Right cardiac atrium (tissue), 5 donors: ENCODE results near the gene CHST11. TPM values are rescaled to one million over a fixed set of nuclear protein-coding genes. Genes with fewer than 3 reads are reported as not detected.

ENCODE experiments used
- ATAC-seq, 2 donors: fragments of 200-7000 bp; cut with Tn5 transposase; one replicate each; pipeline versions ENCODE4 v1.8.0 to v1.9.1; 2020; ENCODE audit warnings: moderate library complexity in 2 of 2, mild to moderate bottlenecking in 1 of 2
- DNase-seq, 3 donors: peaks; one replicate each; pipeline ENCODE4 v3.0.0-alpha.2; 2020
- H3K27ac ChIP-seq: one replicate; pipeline ENCODE4 v1.5.1; 2013; ENCODE audit warnings: mild to moderate bottlenecking, low read length, control low read depth, moderate library complexity
- H3K27me3 ChIP-seq: one replicate; pipeline ENCODE4 v1.6.1; 2013; ENCODE audit not compliant: control insufficient read depth, insufficient read depth
- H3K4me1 ChIP-seq: one replicate; pipeline ENCODE4 v1.6.1; 2013; ENCODE audit warnings: low read length; ENCODE audit not compliant: control insufficient read depth, insufficient read depth
- H3K4me3 ChIP-seq: one replicate; pipeline ENCODE4 v1.5.1; 2013; ENCODE audit warnings: low read length, control low read depth
- H3K9me3 ChIP-seq: one replicate; pipeline ENCODE4 v1.6.1; 2013; ENCODE audit warnings: low read length; ENCODE audit not compliant: control insufficient read depth
- WGBS: extraction: QIAGEN DNeasy Blood & Tissue Kit; methylation state at CpG from one replicate; pipeline ENCODE4 v1.1.7; 2013; 5-methylcytosine and 5-hydroxymethylcytosine counted together
- intact Hi-C, 4 donors: fragments of 100-400 bp; cut with DNase I; formaldehyde crosslinking; loops; one replicate each; pipeline versions ENCODE4 v1.11.0 to v1.14.0; 2022 to 2023
- polyA plus RNA-seq: library from polyadenylated mRNA; stranded (reverse); fragments of 200-250 nt; gene quantifications from one replicate; pipeline ENCODE4 v1.2.3, GENCODE V29; 2013
- total RNA-seq, 4 donors: library from RNA; stranded (reverse); fragmentation: NEBNext Ultra II Directional; extraction: Animal tissue kit (Norgen Biotek cat#: 25700); gene quantifications; one replicate each; pipeline ENCODE4 v1.2.1, GENCODE V29; 2021
- donor health status: healthy with polysubstance abuse.
- donor health status: DM: no; HTN: yes; CAD: no.
- donor health status: DM: no; HTN: no; CAD: no.
- donor health status: DM: no; HTN: yes; CAD: no; lungs with severe emphysema.
- donor health status: DM: yes; HTN: yes; CAD: no.

Gene CHST11
- total and polyA plus RNA-seq, 5 donors: 3.1 to 11.8 (median 9.9) TPM

DNA sequence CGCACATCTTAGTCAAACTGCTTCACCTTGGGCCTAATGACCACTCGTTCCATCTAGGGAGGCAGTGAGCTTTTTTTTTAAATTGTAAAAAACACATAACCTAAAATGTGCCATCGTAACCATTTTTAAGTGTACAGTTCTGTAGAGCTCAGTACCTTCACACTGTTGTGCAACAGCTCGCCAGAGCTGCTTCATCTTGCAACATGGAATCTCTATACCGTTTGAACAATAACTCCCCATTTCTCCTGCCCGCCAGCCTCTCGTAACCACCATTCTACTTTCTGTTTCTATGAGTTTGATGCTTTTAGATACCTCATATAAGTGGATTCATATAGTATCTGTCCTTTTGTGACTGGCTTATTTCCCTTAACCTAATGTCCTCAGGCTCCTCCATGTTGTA, 196.2 kb downstream of the CHST11 start:
- DNase-seq (no peak), ATAC-seq (no peak)
- Histone ChIP-seq H3K27ac (no peak overlapping the region), H3K4me3 (no peak overlapping the region), H3K9me3 (no peaks in the 10 kb centered on the region), H3K4me1 (no peaks in the 10 kb centered on the region), H3K27me3 (no peaks in the 10 kb centered on the region)
- intact Hi-C loops: no loop called here
- 75% methylated on average over 7 of the region's 7 CpGs for WGBS

DNA sequence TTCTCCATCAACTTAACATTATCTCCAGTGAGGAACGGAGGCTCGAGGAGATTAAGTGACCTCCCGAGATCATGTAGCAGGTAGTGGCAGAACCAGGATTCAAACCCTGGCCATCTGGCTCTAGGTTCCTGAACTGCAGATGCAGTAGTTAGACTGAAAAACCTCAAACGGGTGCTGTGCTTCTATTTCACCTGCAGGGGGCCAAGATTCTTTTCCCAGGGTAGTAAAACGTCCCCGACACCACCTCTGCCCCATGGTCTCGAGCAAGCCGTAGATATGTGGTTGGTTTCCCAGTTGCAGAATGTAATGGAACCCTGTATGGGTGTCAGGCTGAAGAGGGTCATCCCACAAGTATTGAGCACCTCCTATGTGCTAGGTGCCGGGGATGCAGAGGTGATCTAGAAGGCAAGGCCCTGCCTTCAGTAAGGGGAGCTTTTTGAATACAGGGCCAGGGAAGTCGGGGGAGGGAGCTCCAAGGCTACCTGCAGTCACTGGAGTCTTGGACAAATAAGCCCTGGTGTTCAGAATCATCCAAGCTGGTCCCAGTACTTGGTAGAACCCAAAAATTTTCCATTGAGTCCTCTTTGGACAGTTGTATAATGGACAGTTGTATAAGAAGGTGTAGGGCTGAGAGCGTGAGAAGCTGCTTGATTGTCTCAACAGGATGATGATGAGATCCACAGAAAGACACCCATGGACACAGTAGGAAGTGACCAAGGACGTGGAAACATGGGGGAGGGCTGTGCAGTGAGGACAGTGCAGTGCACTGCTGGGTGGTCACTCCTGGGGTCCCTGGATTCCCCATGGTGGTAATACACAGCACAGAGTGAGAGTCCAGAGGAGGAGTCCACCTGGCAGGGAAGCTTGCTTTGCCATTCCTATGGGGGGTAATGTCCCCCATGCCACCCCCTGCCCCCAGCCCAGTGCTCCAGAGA, 197.2 kb downstream of the CHST11 start:
- 88% methylated on average over 12 of the region's 12 CpGs for WGBS
- H3K27ac ChIP-seq: no peak overlapping the region
- H3K9me3 ChIP-seq: no peaks in the 10 kb centered on the region
- intact Hi-C loops: loop anchor here in 1 of 4 donors (2.0 kb wide), 1 partner anchor 43 kb away; no protein-coding TSS in a partner anchor
- no peak overlapping the region for H3K4me3 ChIP-seq
- no peaks in the 10 kb centered on the region for H3K27me3 ChIP-seq
- ATAC-seq (no peak), DNase-seq (no peak)
- no peaks in the 10 kb centered on the region for H3K4me1 ChIP-seq

DNA sequence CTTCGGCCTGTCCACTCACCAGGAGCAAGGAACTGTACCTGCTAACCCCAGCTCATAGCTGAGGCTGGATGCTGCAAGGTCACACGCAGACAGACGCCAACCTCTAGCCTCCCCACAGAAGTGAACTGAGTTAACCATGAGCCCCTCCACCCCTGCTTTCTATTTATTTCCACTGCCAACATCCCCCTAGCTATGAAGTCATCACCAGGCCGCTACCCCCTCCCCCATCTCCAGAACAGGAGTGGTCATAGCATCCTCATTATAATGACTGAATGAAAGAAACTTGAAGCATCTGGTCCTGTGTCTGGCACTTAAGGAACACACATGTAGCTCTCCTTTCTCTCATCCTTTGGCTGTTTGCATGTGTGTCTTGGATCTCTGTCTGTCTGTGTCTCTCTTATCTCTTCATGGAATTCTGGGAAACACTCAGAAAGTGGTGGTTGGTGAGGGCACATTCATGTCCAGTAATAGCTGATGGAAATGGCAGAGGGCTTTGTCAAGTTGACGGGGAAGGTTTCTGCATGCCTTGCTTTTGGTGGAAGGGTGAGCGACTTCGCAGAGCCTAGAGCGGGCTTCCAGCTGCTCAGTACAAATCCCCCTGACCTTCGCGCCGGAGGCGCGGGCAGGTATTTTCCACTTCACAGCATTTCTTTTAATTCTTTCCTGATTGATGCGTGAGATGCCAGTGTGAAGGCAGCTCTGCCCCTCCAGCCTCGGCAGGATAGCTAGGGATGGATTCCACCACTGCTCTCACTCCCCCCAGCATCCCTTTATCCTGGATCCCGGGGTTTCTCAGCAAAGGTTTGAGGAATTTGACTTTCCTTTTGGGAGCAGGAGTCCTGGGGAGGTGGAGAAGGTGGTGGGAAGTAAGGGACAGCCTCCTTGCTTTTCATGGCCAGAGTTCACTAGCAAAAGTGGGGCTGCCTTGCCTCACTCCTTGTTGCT, 198.2 kb downstream of the CHST11 start:
- intact Hi-C loops: loop anchor here in 1 of 4 donors (2.0 kb wide), 1 partner anchor 42 kb away; no protein-coding TSS in a partner anchor
- Histone ChIP-seq H3K4me3 (no peak overlapping the region), H3K9me3 (no peaks in the 10 kb centered on the region), H3K27me3 (no peaks in the 10 kb centered on the region), H3K4me1 (no peaks in the 10 kb centered on the region), H3K27ac (no peak overlapping the region)
- DNase-seq: no peak
- no peak for ATAC-seq
- 89% methylated on average over 16 of the region's 16 CpGs for WGBS

DNA sequence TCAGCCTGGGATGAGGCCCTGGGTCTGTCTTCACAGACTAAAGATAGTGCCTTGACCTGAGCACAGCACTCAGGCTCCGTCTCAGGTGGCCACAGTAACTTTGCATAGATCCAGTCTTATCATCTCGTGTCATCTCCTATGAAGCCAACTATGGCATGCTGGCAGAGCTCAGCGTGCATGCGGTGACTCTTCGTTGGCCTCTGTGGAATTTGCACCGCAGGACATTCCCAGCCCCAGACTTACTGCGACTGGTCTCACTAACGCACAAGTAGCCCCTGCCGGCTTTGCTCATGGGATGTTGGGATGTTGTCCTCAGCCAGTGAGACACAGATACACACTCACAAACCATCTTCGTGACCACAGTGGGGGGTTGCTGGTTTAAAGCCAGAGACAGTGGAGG, 199.6 kb downstream of the CHST11 start:
- Histone ChIP-seq H3K27ac (no peak overlapping the region), H3K4me1 (no peaks in the 10 kb centered on the region), H3K4me3 (no peak overlapping the region), H3K27me3 (no peaks in the 10 kb centered on the region), H3K9me3 (no peaks in the 10 kb centered on the region)
- ATAC-seq (no peak), DNase-seq (no peak)
- intact Hi-C loops: no loop called here
- 79% methylated on average over 10 of the region's 10 CpGs for WGBS

DNA sequence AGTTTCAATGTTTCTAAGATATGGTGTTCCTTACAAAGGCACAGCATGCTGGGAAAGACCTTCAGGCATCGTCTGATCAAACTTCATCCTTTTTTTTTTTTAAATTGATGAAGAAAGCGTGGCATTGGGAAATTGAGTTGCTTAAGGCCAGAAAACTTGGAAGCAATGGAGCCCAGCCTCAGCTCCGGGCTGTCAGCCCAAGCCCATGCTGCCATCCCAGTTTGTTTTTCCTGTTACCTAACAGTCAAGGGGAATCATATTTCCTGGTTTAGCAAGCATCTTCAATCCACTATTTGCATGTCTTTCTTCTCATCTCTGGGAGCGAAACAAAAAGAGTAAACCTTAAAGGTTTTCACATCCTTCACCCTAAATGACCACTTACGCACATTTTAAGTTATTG, 200.2 kb downstream of the CHST11 start:
- Histone ChIP-seq H3K4me3 (no peak overlapping the region), H3K9me3 (no peaks in the 10 kb centered on the region), H3K27ac (no peak overlapping the region), H3K27me3 (no peaks in the 10 kb centered on the region), H3K4me1 (no peaks in the 10 kb centered on the region)
- intact Hi-C loops: no loop called here
- ATAC-seq: peak; percentile 15 to 32
- 72% methylated on average over 5 of the region's 5 CpGs for WGBS
- peak in 2 of 3 donors; percentile 33 to 72 for DNase-seq

DNA sequence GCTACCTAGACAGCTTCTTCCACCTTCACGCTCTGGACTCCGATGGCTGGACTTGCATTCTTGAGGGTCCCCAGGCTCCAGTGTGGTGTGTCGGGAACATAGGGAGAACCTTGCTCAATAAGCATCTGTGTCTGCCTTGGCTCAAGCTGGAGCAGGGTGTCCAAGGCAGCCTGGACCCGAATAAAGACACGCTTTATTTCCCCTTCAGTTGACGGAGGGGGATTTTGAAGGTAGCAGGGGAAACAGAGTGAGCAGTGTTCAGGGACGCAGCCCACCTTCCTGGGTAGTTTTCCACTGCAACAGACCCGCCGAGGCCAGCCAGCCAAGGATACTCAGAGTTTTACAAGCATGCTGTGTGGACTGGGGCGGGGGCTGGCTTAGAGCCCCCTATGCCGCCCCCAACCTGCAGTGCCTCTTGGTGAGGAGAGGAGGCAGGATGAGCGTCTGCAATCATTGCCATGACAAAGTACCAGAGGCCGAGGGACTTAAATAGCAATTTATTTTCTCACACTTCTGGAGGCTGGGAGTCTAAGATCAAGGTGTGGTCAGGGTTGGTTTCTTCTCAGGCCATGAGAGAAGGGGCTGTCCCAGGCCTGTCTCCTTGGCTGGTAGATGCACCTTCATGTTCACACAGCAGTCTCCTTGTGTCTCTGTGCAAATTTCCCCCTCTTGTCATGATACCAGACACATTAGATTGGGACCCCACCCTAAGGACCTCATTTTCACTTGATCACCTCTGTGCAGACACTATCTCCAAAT, 201.2 kb downstream of the CHST11 start:
- Histone ChIP-seq H3K27me3 (no peaks in the 10 kb centered on the region), H3K4me3 (no peak overlapping the region), H3K27ac (no peak overlapping the region), H3K9me3 (no peaks in the 10 kb centered on the region), H3K4me1 (no peaks in the 10 kb centered on the region)
- 81% methylated on average over 13 of the region's 13 CpGs for WGBS
- no peak for ATAC-seq
- no peak for DNase-seq
- intact Hi-C loops: no loop called here

DNA sequence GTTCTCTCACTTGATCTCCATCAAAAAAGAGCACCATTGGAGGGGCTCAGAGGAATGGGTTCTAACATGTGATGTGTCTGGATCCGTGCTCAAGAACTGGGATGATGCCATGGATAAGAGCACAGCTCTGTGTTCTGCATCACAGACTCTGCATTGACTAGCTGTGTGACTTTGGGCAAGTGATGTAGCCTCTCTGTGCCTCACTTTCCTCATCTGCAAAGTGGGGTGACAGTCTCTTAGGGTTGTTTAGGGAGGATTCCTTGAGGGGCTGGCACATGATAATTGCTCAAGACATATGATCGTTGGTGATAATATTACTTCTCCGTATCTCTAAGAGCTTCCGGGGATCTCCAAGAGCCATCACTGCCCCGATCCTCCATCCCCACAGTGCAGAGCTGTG, 202.3 kb downstream of the CHST11 start:
- DNase-seq: no peak
- no peak overlapping the region for H3K4me3 ChIP-seq
- no peaks in the 10 kb centered on the region for H3K4me1 ChIP-seq
- H3K27ac ChIP-seq: no peak overlapping the region
- H3K9me3 ChIP-seq: no peaks in the 10 kb centered on the region
- no peaks in the 10 kb centered on the region for H3K27me3 ChIP-seq
- WGBS: 97% methylated on average over 5 of the region's 5 CpGs
- intact Hi-C loops: no loop called here
- no peak for ATAC-seq

DNA sequence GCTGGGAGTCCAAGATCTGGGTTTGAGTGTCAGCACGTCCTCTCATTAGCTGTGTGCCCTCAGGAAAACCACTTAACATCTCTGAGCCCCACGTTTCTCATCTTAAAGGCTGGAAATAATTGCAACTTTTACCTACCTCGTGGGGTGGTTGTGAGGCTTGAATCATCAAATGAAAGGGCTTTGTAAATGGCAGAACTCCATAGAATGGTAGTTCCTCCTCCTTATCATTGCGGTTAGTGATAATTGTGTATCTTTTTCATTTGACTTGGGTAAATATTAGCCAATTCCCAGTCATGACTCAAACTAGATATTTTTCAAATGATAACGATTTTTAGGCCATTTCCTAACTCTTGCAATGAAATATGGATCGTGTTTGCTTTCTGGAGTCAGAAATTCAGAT, 205.5 kb downstream of the CHST11 start:
- intact Hi-C loops: no loop called here

DNA sequence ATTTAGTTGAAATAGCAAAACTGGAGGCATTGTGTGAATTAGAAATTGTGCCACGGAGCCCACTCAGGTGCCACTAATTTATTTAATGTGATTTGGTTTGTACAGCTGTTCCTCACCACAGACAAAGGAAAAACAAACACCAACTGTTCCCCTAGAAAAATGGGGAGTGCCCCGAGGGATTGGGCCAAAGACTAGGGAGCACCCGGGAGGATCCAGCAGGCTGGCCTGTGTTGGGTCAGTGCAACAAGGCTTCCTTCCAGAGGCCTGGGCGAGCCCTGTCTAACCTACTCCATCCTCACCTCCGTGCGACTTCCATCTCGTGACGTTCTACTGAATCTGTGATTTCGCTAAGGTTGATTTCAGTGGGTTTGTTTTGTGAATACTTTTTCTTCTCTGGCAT, 206.2 kb downstream of the CHST11 start:
- H3K9me3 ChIP-seq: no peaks in the 10 kb centered on the region
- 95% methylated on average over 9 of the region's 9 CpGs for WGBS
- no peaks in the 10 kb centered on the region for H3K27me3 ChIP-seq
- no peak for DNase-seq
- peaks cover 3% of the 10 kb centered on the region for H3K4me1 ChIP-seq
- intact Hi-C loops: no loop called here
- H3K4me3 ChIP-seq: no peak overlapping the region
- ATAC-seq: no peak
- no peak overlapping the region for H3K27ac ChIP-seq

More for the DNA sequence above, 205.5 kb downstream of the CHST11 start:
- ATAC-seq (no peak), DNase-seq (no peak)
- 71% methylated on average over 6 of the region's 6 CpGs for WGBS
- no peaks in the 10 kb centered on the region for H3K27me3 ChIP-seq
- H3K9me3 ChIP-seq: no peaks in the 10 kb centered on the region
- no peak overlapping the region for H3K27ac ChIP-seq
- H3K4me3 ChIP-seq: no peak overlapping the region
- peaks cover 2% of the 10 kb centered on the region for H3K4me1 ChIP-seq

DNA sequence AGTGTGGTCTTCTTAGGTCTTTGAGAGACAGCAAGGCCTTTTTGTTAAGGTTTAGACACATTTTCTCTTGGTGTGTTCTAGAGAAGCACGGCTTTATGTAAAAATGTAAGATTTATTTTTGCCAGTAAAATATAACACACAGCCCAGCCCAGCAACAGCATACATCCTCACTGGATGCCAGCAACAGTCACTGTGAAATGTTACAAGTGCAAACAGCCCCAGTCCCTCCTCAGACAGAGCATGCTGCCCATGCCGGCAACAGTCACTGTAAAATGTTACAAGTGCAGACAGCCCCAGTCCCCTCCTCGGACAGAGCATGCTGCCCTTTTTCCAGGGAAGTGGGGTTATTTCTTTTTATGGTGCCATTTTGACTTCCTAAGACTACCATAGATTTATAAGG, 207.6 kb downstream of the CHST11 start:
- ATAC-seq (no peak), DNase-seq (no peak)
- Histone ChIP-seq H3K27ac (peak overlapping the region; percentile 55), H3K4me1 (peaks cover 7% of the 10 kb centered on the region), H3K9me3 (no peaks in the 10 kb centered on the region), H3K4me3 (no peak overlapping the region), H3K27me3 (no peaks in the 10 kb centered on the region)
- intact Hi-C loops: no loop called here
- 59% methylated on average over 3 of the region's 3 CpGs for WGBS
